Activated CD4-positive, alpha-beta T cell treated with anti-CD3 and anti-CD28 coated beads, Interleukin-2, Interleukin-4, amounts not matched to agents 100 ng/mL and 50 ng/mL, durations not matched to agents 16 hours and 8 hours (primary cell): ENCODE measurements around the gene EDA.
"Not testable (repeated sequence)": the region's sequence is repeated elsewhere in the genome, so short reads cannot be mapped to it uniquely, and the experiment has no call there.

Experiments
- DNase-seq: peaks from one replicate; pipeline ENCODE4 v3.0.0-alpha.2; 2020; ENCODE audit warnings: low spot score

The EDA gene

DNA sequence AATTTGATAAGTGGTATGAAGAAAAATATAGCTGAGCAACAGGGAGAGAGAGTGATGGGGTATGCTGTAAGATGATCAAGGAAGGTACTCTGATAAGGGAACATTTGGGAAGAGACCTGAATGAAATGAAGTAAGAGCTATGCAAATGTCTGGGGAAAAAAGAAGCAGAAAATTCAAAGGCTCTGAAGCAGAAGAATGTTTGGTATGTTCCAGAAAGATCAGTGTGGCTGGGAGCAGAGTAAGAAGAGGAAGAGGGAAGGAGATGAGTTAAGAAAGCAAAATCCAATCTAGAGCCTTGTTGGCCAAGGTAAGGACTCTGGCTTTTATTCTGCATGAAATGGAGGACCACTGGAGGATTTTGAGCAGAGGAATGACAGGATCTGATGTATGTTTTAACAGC is 343.8 kb downstream of the EDA start:
- no peak for DNase-seq

- peak; percentile 3 for DNase-seq
These were observed 345.6 kb downstream of the EDA start for GRCh38 chrX:69961365-69962072.

DNA sequence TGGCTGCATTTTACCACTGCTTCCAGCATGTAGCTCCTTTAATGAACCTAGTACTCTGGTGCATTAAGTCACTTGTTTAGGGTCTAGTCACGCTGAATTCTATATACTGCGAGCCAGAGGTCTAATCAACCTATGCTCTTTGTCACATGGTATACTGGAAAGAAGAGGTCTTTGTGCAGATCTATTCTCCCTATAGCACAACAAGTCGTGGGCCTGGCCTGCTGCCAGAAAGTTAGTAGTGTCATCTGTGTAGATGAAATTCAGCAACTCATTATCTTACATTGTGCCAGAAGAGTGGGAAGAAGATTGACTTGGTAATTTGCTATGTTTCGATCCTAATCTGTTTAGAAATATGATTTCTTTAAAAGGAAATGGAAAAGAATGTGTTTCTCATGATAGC is 353.0 kb downstream of the EDA start:
- no peak for DNase-seq

- no peak for DNase-seq
These were observed 353.5 kb downstream of the EDA start for GRCh38 chrX:69969460-69969859.

- no peak for DNase-seq
These were observed 371.8 kb downstream of the EDA start for GRCh38 chrX:69987691-69988090.

DNA sequence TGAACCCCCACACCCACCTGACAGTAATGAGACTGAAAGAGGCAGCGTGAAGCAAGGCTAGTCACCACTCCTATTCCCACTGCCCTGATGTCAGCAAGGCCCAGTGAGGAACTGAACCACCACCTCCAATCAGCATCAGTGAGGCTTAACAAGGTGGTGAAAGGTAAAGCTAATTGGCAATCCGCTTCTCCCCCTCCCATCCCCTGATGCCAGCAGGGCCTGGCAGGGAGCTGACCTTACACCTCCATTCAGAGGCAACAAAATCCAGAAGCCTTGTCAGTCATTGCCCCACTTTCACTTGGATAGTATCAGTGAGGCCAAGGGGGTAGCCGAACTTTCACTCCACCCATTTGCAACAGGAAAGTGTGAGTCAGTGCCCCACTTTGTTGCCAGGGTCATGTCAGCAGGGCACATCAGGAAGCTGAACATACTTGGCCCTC is 373.1 kb downstream of the EDA start:
- DNase-seq, result no peak

DNA sequence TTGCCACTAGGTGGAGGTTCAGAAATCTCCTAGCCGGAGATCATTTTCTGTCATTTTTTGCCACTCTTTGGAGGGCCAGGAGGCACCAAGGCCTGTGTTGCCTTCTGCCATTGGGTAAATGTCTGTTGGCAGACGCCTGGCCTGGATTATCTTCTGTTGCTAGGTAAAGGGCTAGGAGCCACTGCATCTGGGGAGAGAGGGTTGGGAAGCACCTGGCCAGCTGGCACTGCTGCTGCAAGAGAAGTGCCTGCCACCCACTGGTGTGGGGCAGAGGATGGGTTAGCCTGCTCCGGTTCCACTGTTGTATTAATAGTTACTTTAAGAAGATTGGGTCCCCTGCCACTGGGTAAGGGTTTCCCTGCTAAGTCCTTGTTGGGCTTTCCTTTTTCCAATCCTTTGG is 375.8 kb downstream of the EDA start:
- DNase-seq, result no peak

DNA sequence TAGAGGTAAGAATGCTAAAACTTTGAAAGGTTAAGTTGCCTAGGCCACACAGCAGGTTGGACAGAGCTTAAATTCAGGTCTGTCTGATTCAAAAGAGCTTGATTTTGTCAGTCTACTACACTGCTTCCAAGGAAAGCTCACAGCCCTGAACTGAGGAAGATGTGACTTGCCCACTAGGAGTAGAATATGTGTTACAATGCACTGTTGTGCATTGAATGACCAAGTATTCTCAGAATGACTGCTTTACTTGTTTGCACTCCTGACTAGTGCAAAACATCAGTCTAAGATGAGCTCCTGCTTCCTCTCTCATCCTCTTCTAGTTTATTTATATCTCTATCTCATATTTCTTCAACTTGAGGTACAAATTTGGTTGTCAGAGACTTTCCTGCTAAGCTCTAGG is 377.6 kb downstream of the EDA start:
- no peak for DNase-seq

DNA sequence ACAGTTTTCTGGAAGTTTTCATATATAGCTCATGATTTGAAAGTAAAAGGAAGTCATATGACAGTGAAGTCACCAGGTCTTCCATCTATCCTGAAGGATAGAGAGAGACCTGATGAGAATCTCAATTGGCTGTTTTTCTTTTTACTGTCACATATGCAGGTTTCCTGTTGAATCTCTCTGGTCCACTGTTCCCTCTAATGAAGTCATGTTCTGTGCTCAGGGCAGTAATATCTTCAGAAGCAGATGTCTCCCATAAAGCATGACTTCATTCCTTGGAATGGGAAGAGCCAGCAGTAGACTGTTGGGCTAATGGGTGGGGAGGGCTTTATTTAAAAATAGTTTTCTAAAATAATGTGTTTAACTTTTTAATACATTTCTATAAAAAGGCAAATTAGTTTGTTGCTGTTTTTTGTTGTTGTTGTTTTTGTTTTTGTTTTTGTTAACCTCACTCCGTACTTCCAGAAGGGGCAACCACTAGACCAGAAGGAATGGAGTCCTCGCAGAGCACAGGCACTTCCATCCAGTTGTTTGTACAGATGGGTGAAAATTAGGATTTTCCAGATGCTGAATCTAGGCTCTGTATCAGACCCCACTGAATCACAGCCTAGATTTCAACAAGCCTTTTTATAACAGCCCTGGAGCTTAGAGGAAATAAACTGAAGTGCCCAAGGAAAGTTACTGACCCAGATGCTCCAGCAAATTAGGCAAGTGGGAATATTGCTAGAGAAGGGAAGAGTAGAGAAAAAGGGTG is 379.6 kb downstream of the EDA start:
- no peak for DNase-seq

DNA sequence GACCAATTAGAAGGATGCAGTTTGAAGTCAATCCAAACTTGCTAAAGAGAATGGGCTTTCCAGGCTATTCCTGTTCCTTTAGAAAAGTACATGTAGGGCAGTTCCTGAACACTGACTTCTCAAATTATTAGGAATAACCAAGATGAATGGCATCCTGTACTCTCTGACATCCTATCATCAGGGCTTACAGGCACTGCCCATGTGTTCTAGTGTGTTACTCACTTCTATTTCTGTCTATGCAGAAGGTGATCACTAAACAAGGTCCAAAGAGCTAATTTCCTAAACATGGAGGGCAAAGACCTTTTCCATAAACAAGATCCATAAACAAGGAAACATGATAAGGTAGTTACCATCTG is 380.2 kb downstream of the EDA start:
- DNase-seq, result no peak

- not testable (repeated sequence) for DNase-seq
These were observed 382.4 kb downstream of the EDA start for GRCh38 chrX:69998299-69998698.

- no peak for DNase-seq
These were observed 385.4 kb downstream of the EDA start for GRCh38 chrX:70001269-70001668.

DNA sequence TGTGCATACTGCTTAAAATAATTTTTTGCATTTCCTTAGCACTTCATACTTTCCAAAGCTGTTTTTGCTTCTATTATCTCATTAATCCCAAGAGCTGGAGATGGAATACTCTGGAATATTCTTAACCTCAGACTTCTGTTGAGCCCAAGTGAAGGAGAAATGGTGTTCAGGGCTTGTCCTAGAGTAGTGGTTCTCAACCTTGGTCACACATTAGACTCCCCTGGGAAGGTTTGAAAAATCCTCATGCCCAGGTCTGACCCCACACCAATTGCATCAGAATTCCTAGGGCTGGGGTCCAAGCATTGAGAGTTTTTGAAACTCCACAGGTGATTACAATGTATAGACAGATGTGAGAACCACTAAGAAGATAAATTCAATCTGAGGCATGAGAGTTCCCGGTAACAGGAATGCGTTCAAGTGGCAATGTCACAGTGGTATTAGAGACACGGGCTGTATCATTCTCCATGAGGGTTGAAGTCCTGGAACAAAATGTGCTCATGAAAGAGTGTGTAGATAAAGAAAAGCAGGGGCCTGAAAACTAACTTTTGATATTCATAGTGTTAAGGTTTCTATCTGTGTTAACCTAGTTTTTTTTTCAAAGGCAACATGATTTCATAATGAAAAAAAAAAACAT is 385.9 kb downstream of the EDA start:
- no peak for DNase-seq

DNA sequence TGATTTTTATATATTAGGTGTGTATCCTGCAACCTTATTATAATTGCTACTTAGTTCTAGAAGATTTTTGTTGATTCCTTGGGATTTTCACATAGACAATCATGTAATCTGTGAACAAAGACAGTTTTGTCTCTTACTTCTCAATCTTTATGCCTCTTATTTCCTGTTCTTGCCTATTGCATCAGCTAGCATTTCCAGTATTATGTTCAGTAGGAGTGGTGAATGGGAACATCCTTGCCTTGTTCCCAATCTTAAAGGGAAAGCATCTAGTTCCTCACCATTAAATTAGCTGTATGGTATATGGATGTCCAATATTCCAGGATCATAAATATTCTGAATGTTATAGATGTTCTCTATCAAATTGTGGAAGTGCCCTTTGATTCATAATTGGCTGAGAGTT is 392.0 kb downstream of the EDA start:
- no peak for DNase-seq

DNA sequence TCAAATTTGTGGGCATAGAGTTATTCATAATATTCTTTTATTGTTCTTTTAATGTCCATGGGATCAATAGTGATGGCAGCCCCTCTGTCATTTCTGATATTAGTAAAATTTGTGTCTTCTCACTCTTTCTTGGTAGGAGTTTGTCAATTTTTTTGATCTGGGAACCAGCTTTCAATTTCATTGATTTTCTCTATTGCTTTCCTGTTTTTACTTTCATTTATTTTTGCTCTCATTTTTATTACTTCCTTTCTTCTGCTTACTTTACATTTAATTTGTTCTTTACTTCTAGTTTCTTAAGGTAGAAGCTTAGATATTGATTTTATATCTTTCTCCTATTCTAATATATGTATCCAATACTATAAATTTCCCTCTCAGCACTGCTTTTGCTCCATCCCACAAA is 393.1 kb downstream of the EDA start:
- no peak for DNase-seq

- DNase-seq, result no peak
These were observed 394.1 kb downstream of the EDA start for GRCh38 chrX:70009970-70010369.

GRCh38 chrX:70012756-70013155 is 396.8 kb downstream of the EDA start:
- no peak for DNase-seq

GRCh38 chrX:70013466-70014381 is 397.8 kb downstream of the EDA start:
- DNase-seq, result no peak

DNA sequence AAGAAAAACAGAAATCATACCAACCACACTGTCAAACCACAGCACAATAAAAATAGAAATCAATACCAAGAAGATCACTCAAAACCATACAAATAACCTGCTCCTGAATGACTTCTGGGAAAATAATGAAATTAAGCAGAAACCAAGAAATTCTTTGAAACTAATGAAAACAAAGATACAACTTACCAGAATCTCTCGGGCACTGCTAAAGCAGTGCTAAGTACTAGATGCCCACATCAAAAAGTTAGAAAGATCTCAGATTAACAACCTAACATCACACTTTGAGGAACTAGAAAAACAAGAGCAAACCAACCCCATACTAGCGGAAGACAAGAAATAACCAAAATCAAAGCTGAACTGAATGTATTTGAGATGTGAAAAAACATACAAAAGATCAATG is 400.6 kb downstream of the EDA start:
- no peak for DNase-seq

DNA sequence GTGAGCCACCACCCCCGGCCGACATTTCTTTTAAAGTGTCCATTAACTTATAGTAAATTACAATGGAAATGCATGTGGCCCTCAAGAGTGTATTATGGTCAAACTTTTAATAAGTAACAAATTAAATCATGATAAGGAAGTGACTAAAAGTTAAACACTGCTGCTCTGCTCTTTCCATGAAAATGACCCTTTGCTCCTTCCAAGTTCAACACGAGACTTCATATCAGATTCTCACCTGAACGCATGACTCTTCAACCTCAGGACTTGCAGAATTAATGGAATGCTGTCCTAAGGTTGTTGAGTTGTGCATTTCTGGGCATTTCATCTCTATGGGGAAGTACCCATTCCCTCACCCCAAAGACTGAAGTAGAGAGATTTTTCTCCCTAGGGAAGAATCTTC is 406.7 kb downstream of the EDA start:
- no peak for DNase-seq

- no peak for DNase-seq
These were observed 409.6 kb downstream of the EDA start for GRCh38 chrX:70025464-70025863.

DNA sequence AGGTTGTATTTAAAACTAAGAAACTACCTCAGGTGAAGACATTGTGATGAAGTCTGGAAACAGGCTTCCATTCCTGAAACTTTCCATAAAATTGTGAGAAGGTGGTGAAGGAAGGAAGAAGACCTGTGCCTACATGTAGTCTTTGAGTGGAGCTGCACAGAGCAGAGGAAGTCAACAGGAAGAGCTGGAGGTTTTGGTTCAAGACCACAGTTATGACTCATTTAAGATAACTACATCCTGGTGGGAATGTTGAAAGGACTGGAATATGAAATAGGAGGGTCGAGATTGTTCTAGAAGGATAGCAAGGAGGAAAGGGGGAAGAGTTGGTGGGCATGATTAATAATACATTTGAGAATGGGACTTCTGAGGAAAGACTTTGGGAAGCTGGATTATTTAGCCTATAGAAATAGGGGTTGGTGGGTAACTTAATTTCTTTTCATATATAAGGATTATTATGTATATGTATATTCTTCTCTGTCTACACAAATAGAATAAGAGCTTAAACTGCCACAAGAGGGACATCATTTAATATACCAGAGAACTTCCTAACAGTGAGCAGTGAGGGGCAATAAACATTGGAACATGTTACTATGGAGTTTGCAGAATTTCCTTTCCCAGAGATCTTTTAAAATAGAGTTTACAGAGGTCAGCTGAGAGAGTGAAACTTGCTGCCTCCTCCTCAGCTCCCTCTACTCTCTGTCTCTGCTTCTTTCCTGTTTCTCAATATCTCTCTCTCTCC is 410.4 kb downstream of the EDA start:
- no peak for DNase-seq
